ENCODE data around the gene PGM2.
"Not testable (repeated sequence)": the region's sequence is repeated elsewhere in the genome, so short reads cannot be mapped to it uniquely, and the experiment has no call there.

PGM2 gene

DNA sequence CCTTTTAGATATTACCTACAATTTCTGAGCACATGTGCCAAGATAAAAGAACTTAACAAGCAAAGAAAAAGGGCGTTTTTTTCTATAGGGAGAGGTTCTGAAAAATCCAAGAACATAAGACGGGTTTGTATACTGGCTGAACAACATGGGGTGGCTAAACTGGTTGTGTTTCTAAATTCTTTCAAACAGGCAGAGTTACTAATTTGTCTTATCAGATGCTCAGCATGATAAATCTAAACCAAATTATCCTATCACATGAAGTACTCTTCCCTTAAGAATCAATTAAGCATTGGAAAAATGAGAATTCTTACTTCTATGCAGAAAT lies 45.4 kb upstream of the PGM2 start:
- H3K4me3 ChIP-seq (ENCODE audit: low read depth, low read length, poor library complexity, severe bottlenecking), result no peak overlapping the region
- no peak overlapping the region for H2AFZ ChIP-seq (ENCODE audit: low read length)
- no peaks in the 10 kb centered on the region for H3F3A ChIP-seq (ENCODE audit: insufficient read depth, low read length)
- no peak overlapping the region for H3K9ac ChIP-seq (ENCODE audit: low read length)
- peaks cover 10% of the 10 kb centered on the region; the same call in 1 of the 2 replicates for H3K27me3 ChIP-seq (ENCODE audit: insufficient read depth, low read length)
- H3K27ac ChIP-seq (ENCODE audit: low read depth, low read length, poor library complexity, severe bottlenecking), result no peak overlapping the region
- H3K9me2 ChIP-seq (ENCODE audit: low read depth, low read length), result no peaks in the 10 kb centered on the region
- H3K9me3 ChIP-seq (ENCODE audit: low read length), result no peaks in the 10 kb centered on the region; the same call in 1 of the 2 replicates
- no peaks in the 10 kb centered on the region for H4K20me1 ChIP-seq (ENCODE audit: insufficient read depth, low read length)
- peaks cover 6% of the 10 kb centered on the region for H3K4me1 ChIP-seq (ENCODE audit: insufficient read depth, low read length, severe bottlenecking)
- TF ChIP-seq, protein P1, sequence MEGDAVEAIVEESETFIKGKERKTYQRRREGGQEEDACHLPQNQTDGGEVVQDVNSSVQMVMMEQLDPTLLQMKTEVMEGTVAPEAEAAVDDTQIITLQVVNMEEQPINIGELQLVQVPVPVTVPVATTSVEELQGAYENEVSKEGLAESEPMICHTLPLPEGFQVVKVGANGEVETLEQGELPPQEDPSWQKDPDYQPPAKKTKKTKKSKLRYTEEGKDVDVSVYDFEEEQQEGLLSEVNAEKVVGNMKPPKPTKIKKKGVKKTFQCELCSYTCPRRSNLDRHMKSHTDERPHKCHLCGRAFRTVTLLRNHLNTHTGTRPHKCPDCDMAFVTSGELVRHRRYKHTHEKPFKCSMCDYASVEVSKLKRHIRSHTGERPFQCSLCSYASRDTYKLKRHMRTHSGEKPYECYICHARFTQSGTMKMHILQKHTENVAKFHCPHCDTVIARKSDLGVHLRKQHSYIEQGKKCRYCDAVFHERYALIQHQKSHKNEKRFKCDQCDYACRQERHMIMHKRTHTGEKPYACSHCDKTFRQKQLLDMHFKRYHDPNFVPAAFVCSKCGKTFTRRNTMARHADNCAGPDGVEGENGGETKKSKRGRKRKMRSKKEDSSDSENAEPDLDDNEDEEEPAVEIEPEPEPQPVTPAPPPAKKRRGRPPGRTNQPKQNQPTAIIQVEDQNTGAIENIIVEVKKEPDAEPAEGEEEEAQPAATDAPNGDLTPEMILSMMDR (IDR thresholded peaks at IDR 0.05; ENCODE audit: low read length), result no peak
- no peak for TF ChIP-seq EZH2 (IDR thresholded peaks at IDR 0.05; ENCODE audit: borderline replicate concordance, low read length)
- no peak overlapping the region for H3K4me2 ChIP-seq (ENCODE audit: low read length)
- H3K79me2 ChIP-seq (ENCODE audit: insufficient read depth, low read length), result no peaks in the 10 kb centered on the region
- no peaks in the 10 kb centered on the region for H3K36me3 ChIP-seq (ENCODE audit: insufficient read depth, low read length)

DNA sequence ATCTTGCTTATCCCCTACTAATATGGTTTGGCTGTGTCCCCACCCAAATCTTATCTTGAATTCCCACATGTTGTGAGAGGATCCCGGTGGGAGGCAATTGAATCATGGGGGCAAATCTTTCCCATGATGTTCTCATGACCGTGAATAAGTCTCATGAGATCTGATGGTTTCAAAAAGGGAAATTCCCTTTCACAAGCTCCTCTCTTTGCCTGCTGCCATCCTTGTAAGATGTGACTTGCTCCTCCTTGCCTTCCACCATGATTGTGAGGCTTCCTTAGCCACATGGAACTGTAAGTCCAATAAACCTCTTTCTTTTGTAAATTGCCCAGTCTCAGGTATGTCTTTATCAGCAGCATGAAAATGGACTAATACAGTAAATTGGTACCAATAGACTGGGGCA lies 40.2 kb upstream of the PGM2 start:
- H3K9me3 ChIP-seq (ENCODE audit: low read length); H4K20me1 ChIP-seq (ENCODE audit: insufficient read depth, low read length); H2AFZ ChIP-seq (ENCODE audit: low read length); H3K4me3 ChIP-seq (ENCODE audit: low read depth, low read length, poor library complexity, severe bottlenecking); H3K9ac ChIP-seq (ENCODE audit: low read length); H3F3A ChIP-seq (ENCODE audit: insufficient read depth, low read length); H3K79me2 ChIP-seq (ENCODE audit: insufficient read depth, low read length); H3K4me1 ChIP-seq (ENCODE audit: insufficient read depth, low read length, severe bottlenecking); H3K27ac ChIP-seq (ENCODE audit: low read depth, low read length, poor library complexity, severe bottlenecking); H3K4me2 ChIP-seq (ENCODE audit: low read length); H3K36me3 ChIP-seq (ENCODE audit: insufficient read depth, low read length); H3K9me2 ChIP-seq (ENCODE audit: low read depth, low read length): not testable (repeated sequence)
- H3K27me3 ChIP-seq (ENCODE audit: insufficient read depth, low read length), result peaks cover 10% of the 10 kb centered on the region; the same call in 1 of the 2 replicates

- not testable (repeated sequence) for H3K79me2 ChIP-seq (ENCODE audit: insufficient read depth, low read length); H3K4me3 ChIP-seq (ENCODE audit: low read depth, low read length, poor library complexity, severe bottlenecking); H3K4me2 ChIP-seq (ENCODE audit: low read length); H3K9me3 ChIP-seq (ENCODE audit: low read length); H3K27ac ChIP-seq (ENCODE audit: low read depth, low read length, poor library complexity, severe bottlenecking); H3K36me3 ChIP-seq (ENCODE audit: insufficient read depth, low read length); H4K20me1 ChIP-seq (ENCODE audit: insufficient read depth, low read length); H3K9ac ChIP-seq (ENCODE audit: low read length); H3K4me1 ChIP-seq (ENCODE audit: insufficient read depth, low read length, severe bottlenecking); H3K9me2 ChIP-seq (ENCODE audit: low read depth, low read length); H3K27me3 ChIP-seq (ENCODE audit: insufficient read depth, low read length); H2AFZ ChIP-seq (ENCODE audit: low read length); H3F3A ChIP-seq (ENCODE audit: insufficient read depth, low read length)
Measured at GRCh38 chr4:37787883-37788460, 38.5 kb upstream of the PGM2 start.

- Histone ChIP-seq H3K79me2 (ENCODE audit: insufficient read depth, low read length) (no peaks in the 10 kb centered on the region), H2AFZ (ENCODE audit: low read length) (no peak overlapping the region), H3K27ac (ENCODE audit: low read depth, low read length, poor library complexity, severe bottlenecking) (no peak overlapping the region), H3K9me2 (ENCODE audit: low read depth, low read length) (no peaks in the 10 kb centered on the region), H3K9me3 (ENCODE audit: low read length) (no peaks in the 10 kb centered on the region; the same call in 1 of the 2 replicates), H3K4me3 (ENCODE audit: low read depth, low read length, poor library complexity, severe bottlenecking) (no peak overlapping the region), H3K36me3 (ENCODE audit: insufficient read depth, low read length) (no peaks in the 10 kb centered on the region), H3F3A (ENCODE audit: insufficient read depth, low read length) (no peaks in the 10 kb centered on the region), H3K4me2 (ENCODE audit: low read length) (no peak overlapping the region), H3K27me3 (ENCODE audit: insufficient read depth, low read length) (0 out of 2 replicates have a peak, but pooled peaks cover under 1% of the 10 kb centered on the region), H3K4me1 (ENCODE audit: insufficient read depth, low read length, severe bottlenecking) (no peaks in the 10 kb centered on the region), H4K20me1 (ENCODE audit: insufficient read depth, low read length) (no peaks in the 10 kb centered on the region), H3K9ac (ENCODE audit: low read length) (no peak overlapping the region)
- TF ChIP-seq, protein P1 (IDR thresholded peaks at IDR 0.05; ENCODE audit: low read length), result no peak
- TF ChIP-seq EZH2 (IDR thresholded peaks at IDR 0.05; ENCODE audit: borderline replicate concordance, low read length), result no peak
Measured at GRCh38 chr4:37788819-37789218, 37.7 kb upstream of the PGM2 start.

Data from OCI-LY1 (cell line).